Measurements from ENCODE around the gene USP22.

The USP22 gene

DNA sequence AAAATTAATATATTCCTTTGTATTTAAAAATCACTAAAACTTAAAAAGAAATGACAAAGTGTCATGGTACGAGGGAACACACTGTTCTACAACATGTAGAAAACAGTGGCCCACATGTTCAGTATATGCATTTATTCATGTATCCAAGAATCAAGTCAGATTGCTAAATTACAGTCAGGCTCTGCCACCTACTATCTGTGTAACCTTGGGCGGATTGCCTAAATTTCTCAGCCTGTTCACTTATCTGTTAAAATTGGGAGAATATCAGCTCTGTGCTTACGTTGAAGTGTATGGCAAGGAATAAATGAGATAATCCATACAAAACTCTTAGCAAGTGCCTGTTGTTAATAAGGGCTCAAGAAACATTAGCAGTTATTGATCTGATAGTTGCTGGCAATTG is 3.4 kb upstream of the USP22 start:
- DNase-seq (ENCODE audit: low spot score), result no peak

DNA sequence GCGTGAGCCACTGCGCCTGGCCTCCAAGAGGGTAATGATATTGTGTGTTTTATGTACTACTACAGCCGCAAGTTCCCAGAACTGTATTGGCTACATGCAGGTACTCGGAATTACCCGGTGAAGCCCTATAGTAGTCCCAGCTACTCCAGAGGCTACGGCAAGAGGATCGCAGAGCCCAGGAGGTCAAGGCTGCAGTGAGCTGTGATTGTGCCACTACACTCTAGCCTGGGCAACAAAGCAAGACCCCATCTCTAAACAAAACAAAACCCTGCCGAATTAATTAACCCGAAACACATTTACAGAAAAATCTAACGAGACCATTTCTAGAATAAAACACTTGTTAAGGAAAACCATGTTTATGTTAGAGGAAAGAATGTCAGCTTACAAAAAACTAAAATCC is 2.2 kb upstream of the USP22 start:
- no peak for DNase-seq (ENCODE audit: low spot score)

DNA sequence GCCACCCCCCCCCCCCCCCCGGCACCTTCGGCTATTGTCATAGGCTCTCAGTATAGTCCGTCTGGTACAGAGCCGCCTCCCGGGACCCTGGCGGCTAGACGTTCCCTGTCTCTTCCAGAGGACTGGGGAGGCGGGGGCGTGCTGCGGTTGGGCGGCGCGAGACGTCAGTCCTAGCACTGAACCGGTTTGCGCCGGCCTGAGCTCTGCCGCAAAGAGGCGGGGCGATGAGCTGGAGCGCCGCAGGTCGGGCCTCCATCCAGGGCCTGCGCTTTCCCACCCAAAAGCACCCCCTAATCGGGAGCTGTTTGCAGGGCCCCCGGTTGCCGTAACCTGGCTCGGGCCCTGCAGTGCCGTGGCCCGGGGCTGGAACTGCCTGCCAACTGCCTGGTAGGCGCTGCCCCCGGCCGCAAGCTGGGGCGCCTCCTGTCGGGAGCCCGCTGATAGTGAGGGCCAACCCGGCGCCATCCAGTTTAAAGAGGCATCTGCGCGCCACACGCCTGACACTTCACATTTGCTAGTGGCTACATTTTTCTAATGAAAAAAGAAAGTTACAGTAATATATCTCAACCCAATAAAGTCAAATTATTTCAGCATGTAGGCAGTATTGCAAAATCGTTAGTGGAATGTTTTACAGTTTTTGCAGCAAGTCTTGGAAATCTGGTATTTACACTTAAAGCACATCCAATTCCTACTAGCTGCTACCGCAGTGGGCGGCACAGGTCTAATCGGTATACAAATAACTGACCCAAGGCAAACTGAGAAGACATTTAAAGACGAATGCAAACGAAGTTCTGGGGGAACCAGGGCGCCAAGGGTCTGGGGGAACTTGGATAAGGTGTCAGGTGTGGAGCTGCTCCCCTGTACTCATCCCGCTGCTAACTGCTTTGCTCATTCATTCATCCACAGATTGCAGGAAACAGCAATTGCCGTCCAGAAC is 753 bp upstream of the USP22 start:
- DNase-seq (ENCODE audit: low spot score), result peak; percentile 98

DNA sequence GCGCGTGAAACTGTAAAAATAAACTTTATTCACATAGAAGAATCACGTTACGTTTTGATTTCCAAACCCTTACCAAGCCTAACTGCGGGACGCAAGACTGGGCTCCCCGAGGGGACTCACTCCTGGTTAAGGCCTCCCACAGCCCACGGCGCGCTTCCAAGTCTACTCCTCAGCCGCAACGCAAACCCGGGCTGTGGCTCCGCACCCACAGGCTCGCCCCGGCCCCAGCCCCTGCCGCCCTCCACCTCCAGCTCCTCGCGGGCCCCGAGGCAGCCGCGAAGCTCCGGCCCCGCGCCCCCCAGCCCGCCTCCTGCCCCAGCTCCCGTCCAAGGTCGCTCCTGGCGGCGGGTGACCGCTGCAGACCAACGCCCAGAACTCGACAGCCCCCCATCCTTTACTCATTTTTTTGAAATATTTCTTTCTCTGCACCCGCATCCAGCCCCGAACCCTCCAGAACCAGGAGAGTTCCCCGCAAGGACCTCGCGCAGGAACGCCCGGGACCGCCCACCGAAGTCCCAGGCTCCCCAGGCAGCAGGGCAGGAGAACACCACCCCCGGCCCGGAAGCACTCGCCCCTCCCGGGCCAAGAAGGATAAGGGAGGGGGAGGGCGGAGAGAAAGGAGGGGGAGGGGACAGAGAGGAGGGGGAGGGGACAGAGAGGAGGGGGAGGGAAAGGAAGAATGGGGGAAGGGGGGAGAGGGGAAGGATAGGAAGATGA is 912 bp downstream of the USP22 start:
- peak; percentile 68 for DNase-seq (ENCODE audit: low spot score)

DNA sequence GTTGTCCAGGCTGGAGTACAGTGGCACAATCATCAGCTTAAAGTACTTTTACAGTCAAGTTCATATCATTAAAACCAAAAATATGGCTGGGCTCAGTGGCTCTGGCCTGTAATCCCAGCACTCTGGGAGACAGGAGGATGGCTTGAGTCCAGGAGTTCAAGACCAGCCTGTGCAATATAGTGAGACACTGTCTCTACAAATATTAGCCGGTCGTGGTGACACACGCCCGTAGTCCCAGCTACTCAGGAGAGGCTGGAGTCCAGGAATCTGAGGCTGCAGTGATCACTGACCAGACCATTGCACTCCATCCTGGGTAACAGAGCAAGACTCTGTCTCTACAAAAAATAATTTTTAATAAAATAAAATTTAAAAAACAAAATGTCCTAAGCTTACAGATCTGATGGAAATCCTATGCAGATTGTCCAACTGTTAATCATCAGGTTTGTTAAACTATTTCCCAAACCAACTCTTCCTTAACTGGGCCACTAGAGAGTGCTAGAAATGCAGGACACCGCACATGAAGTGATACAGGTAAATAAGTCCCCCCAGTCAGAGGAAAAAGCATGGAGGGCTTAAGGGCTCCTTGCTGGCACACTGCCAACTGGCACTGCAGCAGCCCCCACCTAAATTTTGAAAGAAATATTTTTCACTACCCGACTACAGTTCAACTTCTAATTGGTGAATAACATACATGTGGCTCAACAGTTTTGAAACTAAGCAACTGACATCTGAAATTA is 2.8 kb downstream of the USP22 start:
- peak; percentile 18 for DNase-seq (ENCODE audit: low spot score)

DNA sequence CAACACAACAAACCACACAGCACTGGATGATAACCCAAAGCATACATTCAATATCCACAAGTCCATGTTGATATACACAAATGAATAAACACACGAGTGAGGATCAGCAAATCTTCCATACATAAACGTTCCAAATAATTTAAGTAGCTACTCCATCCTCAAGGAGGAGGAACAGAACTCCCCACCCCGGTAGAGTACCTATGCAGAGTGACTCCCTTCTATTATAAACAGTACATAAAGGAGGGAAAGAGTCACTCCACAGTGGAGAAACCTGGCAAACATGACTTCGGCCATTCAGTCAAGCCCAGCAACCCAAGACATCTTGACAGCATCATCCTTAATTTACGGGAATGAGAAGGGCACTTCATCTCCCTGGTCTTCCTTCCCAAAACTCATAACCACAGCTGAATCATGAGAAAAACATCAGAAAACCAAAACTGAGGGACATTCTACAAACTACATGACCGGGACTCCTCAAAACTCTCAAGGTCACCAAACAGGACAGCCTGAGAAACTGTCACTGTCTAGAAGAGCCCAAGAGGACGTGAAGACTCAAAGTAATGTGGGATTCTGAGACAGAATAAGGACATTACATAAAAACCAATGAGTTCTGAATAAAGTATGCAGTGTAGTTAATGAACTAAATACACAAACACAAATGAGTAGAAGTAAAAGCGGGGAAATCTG is 5.6 kb downstream of the USP22 start:
- DNase-seq (ENCODE audit: low spot score), result no peak

DNA sequence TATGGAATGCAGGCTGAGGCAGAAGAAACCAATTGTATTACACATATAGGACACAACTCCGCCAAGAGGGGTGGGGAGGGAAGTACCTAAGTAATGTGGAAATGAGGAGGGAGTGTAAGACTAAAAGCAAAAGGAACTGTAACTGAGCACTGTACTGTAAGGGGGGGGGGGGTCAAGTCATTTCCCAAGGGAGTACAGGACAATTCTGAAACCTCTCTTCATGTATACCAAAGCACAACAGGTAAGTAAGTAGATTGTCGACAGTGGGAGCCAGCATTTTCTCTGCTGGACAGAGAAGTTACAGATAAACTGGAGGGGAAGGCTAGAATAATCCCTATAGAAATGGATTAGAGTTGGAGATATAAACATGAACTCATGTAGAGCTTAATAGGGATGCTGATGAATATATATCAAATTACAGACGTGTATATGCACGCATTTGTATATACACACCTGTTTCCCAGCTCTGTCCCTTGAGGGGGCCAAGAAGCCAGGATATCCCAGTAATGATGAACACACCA is 6.4 kb downstream of the USP22 start:
- no peak for DNase-seq (ENCODE audit: low spot score)

DNA sequence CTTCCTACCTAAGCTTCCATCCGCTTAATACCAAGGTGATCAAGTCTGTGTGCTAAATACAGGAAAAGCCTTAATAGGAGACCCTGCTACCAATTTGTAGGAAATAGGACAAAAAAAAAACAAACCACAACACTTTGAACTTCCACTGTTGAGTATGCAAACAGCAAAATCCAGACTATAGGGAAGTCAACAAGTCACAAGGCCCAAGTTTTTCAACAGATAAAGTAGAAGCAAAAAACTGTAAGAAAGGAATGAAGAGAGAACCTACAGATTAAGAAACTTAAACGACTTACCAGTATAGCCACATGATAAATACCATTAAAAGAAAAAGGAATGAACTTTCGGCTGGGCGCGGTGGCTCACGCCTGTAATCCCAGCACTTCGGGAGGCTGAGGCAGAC is 7.4 kb downstream of the USP22 start:
- DNase-seq (ENCODE audit: low spot score), result no peak

DNA sequence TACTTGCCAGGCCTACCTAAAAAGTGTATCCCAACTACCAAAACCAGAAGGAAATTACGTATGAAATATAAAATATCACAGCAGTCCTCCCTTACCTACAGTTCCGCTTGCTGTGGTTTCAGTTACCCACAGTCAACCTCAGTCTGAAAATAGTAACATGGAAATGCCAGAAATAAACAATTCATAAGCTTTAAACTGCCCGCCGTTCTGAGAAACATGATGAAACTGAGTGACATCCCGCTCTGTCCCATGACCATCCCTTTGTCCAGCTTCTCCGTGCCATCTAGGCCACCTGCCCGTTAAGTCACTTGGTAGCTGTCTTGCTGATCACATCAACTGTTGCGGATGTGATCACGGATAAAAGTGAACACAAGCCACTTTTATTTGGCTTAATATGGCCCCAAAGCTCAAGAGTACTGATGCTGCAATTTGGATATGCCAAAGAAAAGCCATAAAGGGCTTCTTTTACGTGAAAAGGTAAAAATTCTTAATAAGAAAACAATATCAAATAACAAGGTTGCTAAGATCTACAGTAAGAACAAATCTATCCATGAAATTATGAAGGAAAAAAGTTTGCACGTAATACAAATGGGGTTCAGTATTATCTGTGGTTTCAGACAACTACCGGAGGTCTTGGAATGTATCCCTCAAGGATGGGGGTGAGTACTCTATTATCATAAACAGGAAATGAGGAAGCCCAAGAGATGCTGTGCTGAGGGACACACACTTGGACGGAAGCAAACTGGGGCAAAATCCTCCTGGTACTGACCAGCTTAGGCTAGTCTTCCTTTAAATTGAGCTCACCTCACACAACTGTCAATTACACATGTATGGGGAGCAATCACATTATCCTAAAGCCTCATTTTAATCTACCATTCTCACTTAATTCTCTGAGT is 8.2 kb downstream of the USP22 start:
- peak; percentile 45 for DNase-seq (ENCODE audit: low spot score)

DNA sequence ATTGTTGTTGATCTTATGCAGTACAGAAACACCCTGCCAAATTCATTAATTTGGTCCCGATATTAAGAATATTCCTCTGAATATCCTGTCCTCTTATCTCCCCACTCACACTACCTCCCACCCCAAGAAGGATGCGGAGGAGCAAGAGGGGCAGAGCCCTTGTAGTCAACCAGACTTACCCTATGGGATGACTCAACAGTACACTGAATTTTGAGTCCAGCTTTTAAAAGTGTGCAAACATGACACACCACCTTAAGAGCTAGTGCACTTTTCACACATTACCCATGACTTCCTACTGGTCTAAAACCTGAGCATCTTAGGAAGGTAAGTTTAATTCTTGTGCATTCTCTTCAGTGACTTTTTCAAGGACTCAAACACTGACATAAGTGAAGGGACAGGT is 9.5 kb downstream of the USP22 start:
- no peak for DNase-seq (ENCODE audit: low spot score)

DNA sequence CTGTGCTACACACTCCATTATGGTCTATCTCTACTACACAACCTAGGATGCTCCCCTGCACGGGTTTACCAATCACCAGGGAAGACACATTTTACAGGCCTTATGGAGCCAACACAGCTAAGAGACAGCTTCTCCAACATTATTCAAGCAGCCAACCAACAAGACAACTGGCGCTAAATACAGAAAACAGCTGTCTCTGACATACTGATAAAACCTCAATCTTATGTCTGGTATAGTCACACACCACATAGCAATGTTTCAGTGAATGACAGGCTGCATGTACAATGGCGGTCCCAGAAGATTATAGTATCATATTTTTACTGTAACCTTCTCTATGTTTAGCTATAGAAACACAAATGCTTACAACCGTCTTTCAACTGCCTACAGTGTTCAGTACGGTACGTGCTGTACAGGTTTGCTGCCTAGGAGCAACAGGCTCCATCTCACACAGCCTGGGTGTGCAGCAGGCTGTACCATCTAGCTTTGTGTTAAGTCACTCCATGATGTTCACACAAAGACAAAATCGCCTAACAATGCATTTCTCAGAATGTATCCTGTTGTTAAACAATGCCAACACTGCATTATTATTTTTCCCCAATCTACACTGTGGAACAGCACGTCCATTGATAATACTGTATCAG is 10.9 kb downstream of the USP22 start:
- no peak for DNase-seq (ENCODE audit: low spot score)

DNA sequence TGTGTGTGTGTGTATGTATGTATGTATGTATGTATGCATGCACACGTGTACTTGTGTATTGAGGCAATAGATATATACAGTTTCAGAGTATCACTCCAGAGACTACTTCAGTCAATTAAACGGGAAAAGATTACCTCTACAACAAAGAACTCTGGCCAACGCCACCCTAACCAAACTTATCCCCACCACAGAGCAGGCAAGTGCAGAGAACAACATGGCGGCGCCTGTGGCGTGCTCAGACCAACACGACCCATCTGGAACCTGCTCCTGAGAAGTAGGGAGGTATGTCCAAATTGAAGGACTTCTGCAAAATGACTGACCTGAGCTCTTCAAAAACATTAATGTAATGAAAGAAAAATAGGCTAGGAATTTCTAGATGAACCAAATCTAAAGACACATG is 12.4 kb downstream of the USP22 start:
- DNase-seq (ENCODE audit: low spot score), result no peak

DNA sequence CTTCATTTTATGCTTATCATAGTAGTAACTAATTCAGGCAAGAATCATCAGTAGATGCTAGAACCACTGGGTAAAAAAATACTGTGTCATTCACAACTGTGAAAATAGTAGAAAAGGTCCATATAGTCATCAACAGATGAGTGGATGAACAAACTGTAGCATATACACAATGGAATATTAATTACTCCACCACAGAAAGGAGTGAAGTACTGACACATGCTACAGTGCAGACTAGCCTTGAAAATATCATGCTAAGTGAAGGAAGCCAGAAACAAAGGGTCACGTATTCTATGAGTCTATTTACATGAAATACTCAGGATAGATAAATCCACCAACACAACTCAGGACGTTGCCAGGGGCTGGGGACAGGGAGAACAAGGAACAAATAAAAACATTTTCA is 13.3 kb downstream of the USP22 start:
- no peak for DNase-seq (ENCODE audit: low spot score)

DNA sequence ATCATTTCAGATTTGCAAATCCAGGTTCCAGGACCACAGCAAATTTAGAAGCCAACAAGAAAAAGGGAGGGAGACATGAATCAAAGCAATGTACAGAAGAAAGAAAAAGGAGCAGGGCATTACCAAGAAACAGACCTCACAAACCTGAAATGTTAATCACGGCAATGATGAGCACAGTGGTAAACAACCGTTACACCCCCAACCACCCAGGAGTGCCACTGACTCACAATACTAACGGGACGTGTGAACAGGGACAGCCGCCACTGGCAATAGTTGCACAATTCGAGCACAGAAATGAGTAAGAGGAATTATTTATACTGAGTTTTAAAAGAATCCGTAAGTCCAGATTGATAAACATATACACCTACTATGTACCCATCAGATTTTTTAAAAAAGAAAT is 13.8 kb downstream of the USP22 start:
- DNase-seq (ENCODE audit: low spot score), result no peak

DNA sequence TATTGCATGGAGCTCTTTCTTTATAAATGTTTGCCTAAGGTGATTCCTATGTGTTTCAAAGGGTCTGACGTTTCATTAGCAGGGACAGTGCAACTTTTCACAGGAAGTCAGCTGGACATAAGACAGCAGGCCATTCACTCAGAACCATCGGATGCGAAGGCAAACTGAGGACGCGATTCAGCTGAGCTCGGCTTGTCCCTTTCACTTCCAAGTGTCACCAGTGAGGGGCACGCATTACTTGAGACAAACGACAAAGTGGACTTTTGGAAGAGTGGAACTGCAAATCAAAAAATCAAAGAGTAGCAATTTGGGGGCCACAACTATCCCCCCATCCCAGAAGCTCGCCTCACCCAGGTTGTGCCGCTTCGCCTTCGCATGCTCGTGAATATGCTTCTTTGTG is 14.6 kb downstream of the USP22 start:
- DNase-seq (ENCODE audit: low spot score), result no peak

DNA sequence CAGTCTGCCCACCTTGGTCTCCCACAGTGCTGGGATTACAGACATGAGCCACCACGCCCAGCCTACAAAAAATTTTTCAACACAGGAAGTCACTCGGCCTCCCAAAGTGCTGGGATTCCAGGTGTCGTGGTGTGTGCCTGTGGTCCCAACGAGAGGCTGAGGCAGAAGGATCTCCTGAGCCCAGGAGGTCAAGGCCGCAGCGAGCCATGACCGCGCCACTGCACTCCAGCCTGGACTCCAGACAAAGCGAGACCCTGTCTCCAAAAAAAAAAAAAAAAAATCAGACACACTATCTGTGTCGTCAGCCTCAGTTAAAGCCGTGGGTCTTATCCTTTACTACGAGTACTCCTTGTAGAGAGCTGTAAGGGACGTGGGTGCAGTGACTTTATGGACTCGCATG is 15.8 kb downstream of the USP22 start:
- DNase-seq (ENCODE audit: low spot score), result no peak

DNA sequence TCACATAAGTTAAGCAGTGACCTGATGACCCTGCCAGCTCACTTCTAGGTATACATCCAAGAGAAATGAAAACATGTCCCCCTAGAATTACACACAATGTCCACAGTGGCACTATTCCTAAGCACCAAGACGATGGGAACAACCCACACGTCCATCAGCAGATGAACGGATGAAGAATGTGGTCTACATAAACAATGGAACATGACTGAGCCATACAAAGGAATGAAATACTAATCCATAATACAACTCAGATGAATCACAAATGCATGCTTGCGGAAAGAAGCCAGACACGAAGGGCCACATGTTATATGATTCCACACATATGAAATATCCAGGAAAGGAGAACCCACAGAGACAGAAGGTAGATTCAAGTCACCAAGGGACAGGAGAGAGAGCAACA is 17.4 kb downstream of the USP22 start:
- DNase-seq (ENCODE audit: low spot score), result no peak

DNA sequence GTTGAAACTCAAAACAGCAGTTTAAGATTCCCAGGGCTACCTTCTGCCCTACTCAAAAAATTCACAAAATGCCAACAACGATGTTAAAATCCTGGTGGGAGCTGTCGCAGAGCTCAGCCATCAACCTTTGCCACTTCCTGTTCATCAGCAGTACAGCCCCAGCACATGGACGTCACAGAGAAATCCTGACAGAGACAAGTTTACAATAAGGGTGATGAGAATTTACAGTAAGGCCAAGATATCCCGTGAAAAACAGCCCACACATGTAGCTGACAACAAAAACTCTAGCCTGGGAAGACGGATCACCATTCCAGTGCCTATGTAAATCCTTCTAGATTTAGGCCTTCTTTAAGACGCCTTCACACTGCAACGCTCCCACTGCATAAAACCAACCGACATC is 18.8 kb downstream of the USP22 start:
- DNase-seq (ENCODE audit: low spot score), result no peak

DNA sequence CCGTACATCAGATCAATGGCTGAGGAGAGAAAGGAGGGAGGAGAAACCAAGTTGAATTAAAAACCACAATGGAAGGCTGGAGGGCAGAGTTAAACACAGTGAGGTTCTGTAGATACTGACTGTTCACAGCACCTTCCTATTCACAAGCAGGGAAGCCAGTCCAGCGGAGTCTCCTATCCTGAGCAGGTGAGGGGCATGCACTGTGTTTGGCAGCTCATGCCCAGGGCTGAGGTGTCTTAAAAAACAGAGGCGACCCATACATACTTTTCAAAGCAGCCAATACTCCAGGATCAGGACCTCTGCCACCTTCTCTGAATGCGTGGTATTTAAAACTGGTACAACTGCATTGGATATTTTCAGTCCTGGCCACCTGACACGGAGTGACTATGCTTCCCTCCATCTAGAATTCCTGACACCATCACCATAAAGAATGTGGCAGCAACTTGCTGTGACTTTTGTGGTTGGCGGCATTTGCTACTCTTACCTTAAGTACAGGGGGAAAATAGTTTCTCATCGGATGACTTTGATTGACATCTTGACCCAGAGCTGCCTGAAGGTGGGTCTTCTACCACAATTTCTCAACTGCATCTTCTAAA is 21.5 kb downstream of the USP22 start:
- DNase-seq (ENCODE audit: low spot score), result no peak

DNA sequence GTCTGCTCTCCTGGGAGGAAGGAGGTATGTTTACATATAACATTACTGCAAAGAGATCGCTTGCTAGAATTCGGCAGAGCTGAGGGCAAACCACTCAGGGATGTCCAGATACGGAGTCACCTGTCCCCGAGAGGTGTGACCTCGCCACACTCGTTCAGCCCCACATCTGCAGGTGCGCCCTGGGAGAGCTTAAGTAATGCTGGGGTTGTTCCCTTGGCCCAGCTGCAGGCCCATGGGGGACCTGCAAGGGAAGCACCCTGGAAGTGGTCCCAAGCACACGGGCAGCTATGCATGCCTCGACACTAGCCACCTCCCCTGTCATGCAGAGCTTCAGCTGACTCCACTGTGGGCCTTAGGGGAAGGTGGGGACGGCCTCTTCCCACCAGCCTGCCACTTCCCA is 22.2 kb downstream of the USP22 start:
- no peak for DNase-seq (ENCODE audit: low spot score)

Data from CD4-positive, alpha-beta T cell treated with Interleukin-6 at 100 ng/mL for 8 hours (primary cell).